Amygdala (tissue), 56 donors: ENCODE measurements around the gene NCOA3.
A peak's percentile ranks its signal among the peaks of the same experiment; 100 is the strongest.

Experiments
- DNase-seq, 56 donors: peaks; one replicate each; lab custom pipeline; 2025; lab: John Stamatoyannopoulos, UW

The NCOA3 gene

GRCh38 chr20:47674145-47674544 is 172.5 kb downstream of the NCOA3 start:
- no peak for DNase-seq

- no peak for DNase-seq
Measured at GRCh38 chr20:47674686-47675085, 173.0 kb downstream of the NCOA3 start.

GRCh38 chr20:47675190-47676142 is 173.8 kb downstream of the NCOA3 start:
- DNase-seq = no peak

DNA sequence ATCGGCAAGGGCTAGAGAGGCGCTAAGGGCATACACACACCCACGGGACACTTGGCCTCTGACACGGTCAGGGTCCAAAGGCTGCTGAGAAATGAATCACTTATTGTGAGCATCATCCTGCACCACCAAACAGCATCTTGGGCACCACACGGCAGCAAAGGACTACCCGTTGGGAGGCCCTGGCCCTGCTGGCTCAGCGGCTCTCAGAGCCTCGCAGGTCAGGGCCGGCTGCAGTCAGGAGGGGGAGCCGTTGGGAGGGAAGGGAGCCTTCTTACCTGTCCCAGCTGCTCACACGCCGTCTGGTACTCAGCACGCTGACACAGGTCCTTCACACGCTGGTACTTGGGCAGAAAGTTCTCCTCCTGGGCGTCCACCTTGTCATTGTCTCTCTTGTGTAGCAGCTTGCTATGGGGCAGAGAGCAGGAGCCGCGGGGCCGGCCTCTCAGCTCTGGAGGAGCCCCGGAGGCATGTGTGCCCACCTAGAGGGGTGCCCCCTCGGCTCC is 174.6 kb downstream of the NCOA3 start:
- DNase-seq = no peak

DNA sequence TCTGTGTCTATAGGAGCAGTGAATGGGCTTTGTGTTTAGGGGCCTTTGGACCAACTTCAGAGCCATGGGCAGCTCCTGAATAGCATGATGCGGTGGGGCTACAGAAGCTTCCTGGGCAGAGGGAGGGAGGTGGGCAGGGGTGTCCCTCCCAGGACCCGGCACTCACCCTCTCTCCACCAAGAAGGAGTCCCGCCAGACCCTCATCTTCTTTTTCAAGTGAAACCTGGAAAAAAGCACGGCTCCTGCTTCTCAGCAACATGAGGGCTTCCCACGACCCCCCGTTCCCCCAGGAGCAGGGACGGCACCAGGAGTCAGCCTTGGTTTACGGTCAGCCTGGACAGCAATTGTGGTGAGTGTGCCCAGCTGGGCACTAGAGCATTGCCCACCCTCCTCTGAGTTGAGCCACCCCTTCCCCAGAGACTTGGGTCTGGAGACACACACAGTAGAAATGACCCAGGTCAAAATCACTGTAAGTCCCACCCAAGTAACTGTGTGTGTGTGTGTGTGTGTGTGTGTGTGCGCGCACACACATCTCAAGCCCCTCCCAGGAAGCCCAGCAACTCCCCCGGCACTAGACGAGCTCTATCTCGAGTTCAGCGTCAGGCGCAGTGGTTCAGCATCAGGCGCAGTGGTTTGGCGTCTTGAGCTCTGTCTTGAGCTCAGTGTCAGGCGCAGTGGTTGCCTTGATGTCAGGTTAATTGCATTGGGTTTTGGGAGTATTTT is 175.4 kb downstream of the NCOA3 start:
- DNase-seq = no peak

DNA sequence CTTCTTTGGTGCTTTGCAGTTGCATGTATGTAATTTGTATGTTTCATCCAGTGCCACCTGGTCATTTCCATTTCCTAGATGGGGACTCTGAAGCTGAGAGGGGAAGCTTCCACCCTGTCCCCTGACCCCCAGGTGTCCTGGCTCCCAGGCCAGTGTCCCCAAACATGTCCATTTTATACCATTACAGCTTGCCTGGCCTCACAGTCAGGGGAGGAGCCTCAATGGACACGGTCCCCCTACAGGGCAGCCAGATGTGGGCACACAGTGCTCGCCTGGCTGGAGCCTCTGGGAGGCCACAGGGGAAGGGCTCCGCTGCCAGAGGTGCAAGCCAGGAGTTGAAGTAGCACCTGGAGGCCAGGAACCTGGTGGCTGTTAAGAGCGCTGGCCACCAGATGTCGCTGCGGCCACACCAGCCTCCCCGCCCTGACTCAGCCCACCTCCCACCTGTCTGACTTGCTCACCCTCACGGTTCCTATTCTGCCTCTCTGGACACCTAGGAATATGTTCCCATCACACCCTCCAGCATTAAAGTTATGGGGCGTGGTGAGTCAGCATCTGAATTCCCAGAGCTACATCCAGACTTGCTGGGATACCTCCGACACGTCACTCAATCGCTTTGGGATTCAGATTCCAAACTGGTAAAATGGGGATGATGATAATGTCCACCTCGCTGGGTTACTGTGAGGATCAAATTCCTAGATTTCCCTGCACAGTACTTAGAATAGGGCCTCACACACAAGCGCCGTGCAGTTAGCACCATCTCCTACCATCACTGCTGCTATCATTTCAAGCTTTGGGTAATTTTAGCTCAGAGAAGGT is 176.2 kb downstream of the NCOA3 start:
- peak in 12 of 56 donors; percentile 3 to 41 (median 10) for DNase-seq

- no peak for DNase-seq
Measured at GRCh38 chr20:47678536-47678935, 176.8 kb downstream of the NCOA3 start.

DNA sequence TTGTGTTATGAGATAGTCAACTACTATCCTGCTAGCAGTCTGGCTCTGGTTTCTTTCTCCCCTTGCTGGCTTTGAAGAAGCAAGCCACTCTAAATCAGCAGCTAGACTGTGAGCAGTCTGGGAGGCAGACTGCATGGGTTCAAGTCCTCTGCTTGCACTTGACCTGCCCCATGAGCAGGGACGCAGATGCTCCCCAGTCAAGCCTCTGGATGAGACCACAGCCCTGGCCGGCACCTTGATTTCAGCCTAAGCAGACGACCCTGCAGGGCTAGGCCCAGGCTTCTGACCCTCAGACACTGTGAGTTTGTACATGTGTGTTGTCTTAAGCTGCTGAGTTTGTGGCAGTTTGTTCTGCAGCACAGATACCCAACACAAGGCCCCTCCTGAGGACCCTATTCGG is 177.8 kb downstream of the NCOA3 start:
- no peak for DNase-seq

DNA sequence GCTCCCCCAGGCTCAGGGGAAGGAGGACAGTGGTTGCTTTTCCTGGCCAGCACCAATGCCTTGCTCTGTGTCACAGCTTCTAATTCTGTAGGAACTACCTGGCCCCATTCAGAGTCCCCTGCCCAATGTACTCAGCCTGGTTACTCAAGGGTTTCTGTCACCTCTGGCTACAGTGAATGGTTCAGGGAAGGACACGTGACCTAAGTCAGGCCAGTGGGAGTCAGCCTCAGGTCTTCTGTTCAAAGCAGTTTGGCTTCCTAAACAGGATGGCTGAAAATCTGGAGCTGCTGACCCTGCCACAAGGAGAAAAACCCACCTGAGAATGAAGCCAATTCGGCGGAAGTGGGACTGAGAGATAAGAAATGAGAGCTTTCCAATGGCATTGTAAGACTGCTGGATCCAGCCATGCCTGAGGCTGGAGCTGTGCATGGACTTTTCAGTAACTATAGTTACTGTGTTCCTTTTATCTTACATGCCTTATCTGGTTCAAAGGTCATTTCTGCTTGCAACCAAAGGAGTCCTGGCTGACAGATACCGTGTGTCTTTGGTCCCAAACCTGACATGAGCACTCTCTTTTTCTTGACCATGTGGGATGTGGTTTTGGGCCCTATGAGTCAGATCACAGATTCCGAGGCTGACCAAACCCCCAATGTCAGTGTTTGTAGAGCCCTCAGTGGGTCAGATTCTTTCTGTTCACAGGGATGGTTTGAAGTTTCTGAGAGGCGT is 179.3 kb downstream of the NCOA3 start:
- DNase-seq = no peak

DNA sequence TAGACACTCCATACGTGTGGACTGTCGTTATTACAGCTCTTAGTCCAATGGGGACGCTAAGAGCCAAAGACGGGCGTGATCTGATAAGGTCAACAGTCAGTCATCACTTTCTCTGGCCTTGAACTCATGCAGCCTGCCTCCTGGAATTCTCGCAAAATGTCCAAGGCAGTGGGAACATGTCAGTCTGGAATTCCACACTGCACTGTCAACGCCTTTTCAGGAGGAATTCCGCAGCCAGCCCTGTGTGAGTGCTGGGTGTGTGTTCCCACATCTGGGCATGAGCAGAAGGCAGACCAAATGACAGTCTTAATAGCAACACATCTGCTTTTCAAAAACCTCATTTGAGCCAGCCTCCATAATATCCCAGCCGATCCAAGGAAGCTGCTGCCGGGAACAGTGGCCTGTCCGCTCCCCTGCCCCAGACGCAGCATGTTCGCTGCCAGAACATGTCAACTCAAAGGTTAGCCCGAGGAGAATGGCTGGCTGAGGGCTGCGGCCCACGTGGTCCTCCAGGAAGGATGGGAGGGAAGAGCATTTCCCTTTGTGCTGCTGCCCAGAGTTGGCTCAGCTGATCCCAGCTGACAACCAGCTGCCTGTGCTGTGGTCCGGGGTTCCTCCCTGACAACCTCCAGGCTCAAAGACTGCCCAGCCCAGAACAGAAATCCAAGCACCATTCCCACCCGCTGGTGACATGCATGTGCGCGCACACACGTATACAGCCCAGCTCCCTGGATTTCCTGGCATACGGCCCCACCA is 180.5 kb downstream of the NCOA3 start:
- DNase-seq = peak in 20 of 56 donors; percentile 3 to 47 (median 19)

DNA sequence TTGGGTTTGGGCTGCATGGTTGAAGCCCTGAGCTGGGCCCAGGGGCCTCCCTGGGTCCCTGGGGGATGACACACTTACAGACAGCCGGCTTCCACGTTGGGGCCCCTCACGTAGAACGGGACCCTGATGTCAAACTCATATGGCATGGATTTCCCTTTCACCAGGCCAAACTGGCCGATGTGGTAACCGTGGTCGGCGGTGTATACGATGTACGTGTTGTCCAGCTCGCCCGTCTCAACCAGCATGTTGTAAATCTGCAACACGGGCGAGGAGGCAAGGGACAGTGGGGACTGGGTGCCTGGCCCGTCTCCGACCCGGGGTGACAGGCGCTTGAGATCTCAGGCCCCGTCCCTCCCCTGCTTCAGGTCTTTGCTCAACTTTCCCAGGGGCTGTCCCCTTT is 181.2 kb downstream of the NCOA3 start:
- no peak for DNase-seq

GRCh38 chr20:47684306-47685080 is 182.8 kb downstream of the NCOA3 start:
- DNase-seq = no peak

DNA sequence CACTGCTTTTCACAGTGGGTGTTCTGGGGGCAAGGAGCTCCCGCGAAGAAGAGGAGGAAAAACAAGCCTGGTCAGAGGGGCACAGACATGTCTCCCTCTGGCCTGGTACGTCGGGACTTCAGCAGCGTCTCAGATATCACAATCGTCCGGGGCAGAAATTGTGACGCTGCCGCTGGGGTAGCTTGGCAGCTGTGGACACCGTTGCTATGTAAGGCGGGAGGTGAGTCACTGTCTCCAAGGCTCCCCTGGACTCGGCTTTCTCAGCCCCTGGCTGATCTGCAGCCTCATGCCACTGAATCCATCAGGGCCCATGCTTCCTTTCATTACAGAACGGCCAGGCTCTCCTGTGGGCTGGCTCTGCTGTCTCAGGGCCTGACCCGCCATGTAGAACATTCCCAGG is 184.9 kb downstream of the NCOA3 start:
- peak in 1 of 56 donors; percentile 13 for DNase-seq

DNA sequence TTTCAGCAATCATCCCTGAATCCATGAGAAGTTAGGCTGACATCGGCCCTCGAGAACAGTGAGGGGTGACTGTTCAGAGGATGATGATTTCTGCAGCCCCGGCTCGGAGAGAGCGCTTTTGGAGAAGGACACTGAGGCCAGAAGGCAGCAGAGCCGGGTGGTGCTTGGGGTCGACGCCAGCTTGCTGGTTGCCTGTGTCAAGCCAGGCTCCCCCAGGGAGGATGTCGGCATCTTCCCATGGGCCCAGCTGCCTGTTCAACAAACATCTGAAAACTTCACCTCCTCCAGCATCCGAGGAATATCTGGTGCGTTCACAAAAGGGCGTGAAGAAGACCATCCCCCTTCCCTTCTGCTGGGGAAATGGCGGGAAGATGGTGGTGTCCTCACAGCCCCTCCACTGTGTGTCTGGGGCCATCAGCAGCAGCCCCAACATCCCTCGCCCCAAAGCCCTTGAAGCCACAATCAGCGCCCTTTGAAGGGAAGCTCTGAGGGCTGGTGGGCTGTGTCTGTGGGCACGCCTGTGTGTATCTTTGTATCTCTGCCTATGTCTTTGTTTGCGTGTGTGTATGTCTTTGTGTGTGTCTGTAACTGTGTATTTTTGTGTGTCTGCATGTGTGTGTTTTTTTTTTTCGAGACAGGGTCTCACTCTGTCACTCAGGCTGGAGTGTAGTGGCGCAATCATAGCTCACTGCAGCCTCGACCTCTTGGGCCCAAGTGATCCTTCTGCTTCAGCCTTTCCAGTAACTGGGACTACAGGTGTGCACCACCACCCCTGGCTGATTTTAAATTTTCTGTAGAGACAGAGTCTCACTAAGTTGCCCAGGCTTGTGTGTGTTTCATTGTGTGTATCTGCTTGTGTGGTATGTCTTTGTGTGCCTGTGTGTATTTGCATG is 185.7 kb downstream of the NCOA3 start:
- DNase-seq = no peak

- no peak for DNase-seq
Measured at GRCh38 chr20:47688385-47689381, 187.0 kb downstream of the NCOA3 start.

GRCh38 chr20:47689731-47690130 is 188.0 kb downstream of the NCOA3 start:
- DNase-seq = no peak
